HepG2 (cell line): ENCODE results near the gene ZNF22. TPM values are rescaled to one million over a fixed set of nuclear protein-coding genes. Genes with fewer than 3 reads are reported as not detected.

ENCODE experiments used
- CEBPB ChIP-seq: IDR thresholded peaks from 2 replicates; pipeline ENCODE4 v1.6.1; 2011; ENCODE audit warnings: low read depth, low read length, improper control_type of control experiment, borderline replicate concordance
- FIP1L1 ChIP-seq: fragments of 200-400 bp; formaldehyde crosslinking; IDR thresholded peaks from 2 replicates; pipeline ENCODE4 v1.6.1; 2018; ENCODE audit warnings: low read depth, mild to moderate bottlenecking, low read length, moderate library complexity, borderline replicate concordance; ENCODE audit not compliant: insufficient read depth
- MEIS1 ChIP-seq: sonication (generic); formaldehyde crosslinking; IDR thresholded peaks from 2 replicates; pipeline ENCODE4 v1.9.0; 2021; ENCODE audit warnings: mild to moderate bottlenecking, missing genetic modification reagents, moderate library complexity, borderline replicate concordance
- MEIS2 ChIP-seq: sonication (generic); formaldehyde crosslinking; IDR thresholded peaks from 2 replicates; pipeline ENCODE4 v1.9.0; 2021; ENCODE audit warnings: mild to moderate bottlenecking, missing genetic modification reagents
- NBN ChIP-seq: fragments of 450-650 bp; conservative IDR thresholded peaks from 2 replicates; pipeline ENCODE4 v1.6.1; 2017
- RORA ChIP-seq: sonication (generic); formaldehyde crosslinking; IDR thresholded peaks from 2 replicates; pipeline ENCODE4 v1.5.0; 2020; ENCODE audit warnings: mild to moderate bottlenecking, missing genetic modification reagents, moderate library complexity
- TCF7L2 ChIP-seq: IDR thresholded peaks from 2 replicates; pipeline ENCODE4 v1.6.1; 2011; ENCODE audit warnings: mild to moderate bottlenecking, low read depth, low read length, moderate library complexity
- XBP1 ChIP-seq: sonication (generic); formaldehyde crosslinking; IDR thresholded peaks from 2 replicates; pipeline ENCODE4 v1.5.0; 2020; ENCODE audit warnings: missing genetic modification reagents
- ZMYM4 ChIP-seq: sonication (generic); formaldehyde crosslinking; IDR thresholded peaks from 2 replicates; pipeline ENCODE4 v1.8.1; 2023; ENCODE audit warnings: mild to moderate bottlenecking, missing genetic modification reagents
- ZNF263 ChIP-seq: sonication (generic); formaldehyde crosslinking; IDR thresholded peaks from 2 replicates; pipeline ENCODE4 v1.4.0; 2020; ENCODE audit warnings: missing genetic modification reagents
- ZNF878 ChIP-seq: sonication (generic); formaldehyde crosslinking; IDR thresholded peaks from 2 replicates; pipeline ENCODE4 v1.8.1; 2023; ENCODE audit warnings: mild to moderate bottlenecking, missing genetic modification reagents, moderate library complexity
- polyA plus RNA-seq, 8 experiments: library from polyadenylated mRNA; depleted of rRNA in 3 of 8; stranded (reverse) in 7 of 8; unstranded in 1 of 8; fragments of >200 nt; fragmentation: Illumina TruSeq in 4 of 8; extraction: Trizol in 4 of 8; gene quantifications; 2 replicates each; pipeline versions ENCODE4 v1.2.1 to v1.2.3, GENCODE V29; 2011 to 2016; ENCODE audit warnings: low read depth in 4 of 8, missing spikeins in 1 of 8, mixed read lengths in 1 of 8; ENCODE audit not compliant: insufficient read depth in 1 of 8
- total RNA-seq, 5 experiments: library from RNA; depleted of rRNA; stranded (reverse); fragments of >200 nt; fragmentation: Illumina TruSeq; extraction: Trizol; gene quantifications; 2 replicates each; pipeline ENCODE4 v1.2.3, GENCODE V29; 2016; ENCODE audit warnings: low read depth in 1 of 5
- TF ChIP-seq, protein P1 (sequence below): sonication (generic); formaldehyde crosslinking; IDR thresholded peaks from 2 replicates; pipeline ENCODE4 v1.4.0; 2020; ENCODE audit warnings: mild to moderate bottlenecking, missing genetic modification reagents, borderline replicate concordance
- TF ChIP-seq, protein P2 (sequence below): sonication (generic); formaldehyde crosslinking; IDR thresholded peaks from 2 replicates; pipeline ENCODE4 v1.4.0; 2020; ENCODE audit warnings: missing genetic modification reagents, borderline replicate concordance
- TF ChIP-seq, protein P3 (sequence below): sonication (generic); formaldehyde crosslinking; IDR thresholded peaks from 2 replicates; pipeline ENCODE4 v1.5.0; 2020; ENCODE audit warnings: mild to moderate bottlenecking, missing genetic modification reagents

Gene ZNF22
- total and polyA plus RNA-seq, 2 of the 13 experiments (the other 11 are each of a cell fraction or from before 2014, with no cell fraction given), result 0.40 to 1.3 TPM

DNA sequence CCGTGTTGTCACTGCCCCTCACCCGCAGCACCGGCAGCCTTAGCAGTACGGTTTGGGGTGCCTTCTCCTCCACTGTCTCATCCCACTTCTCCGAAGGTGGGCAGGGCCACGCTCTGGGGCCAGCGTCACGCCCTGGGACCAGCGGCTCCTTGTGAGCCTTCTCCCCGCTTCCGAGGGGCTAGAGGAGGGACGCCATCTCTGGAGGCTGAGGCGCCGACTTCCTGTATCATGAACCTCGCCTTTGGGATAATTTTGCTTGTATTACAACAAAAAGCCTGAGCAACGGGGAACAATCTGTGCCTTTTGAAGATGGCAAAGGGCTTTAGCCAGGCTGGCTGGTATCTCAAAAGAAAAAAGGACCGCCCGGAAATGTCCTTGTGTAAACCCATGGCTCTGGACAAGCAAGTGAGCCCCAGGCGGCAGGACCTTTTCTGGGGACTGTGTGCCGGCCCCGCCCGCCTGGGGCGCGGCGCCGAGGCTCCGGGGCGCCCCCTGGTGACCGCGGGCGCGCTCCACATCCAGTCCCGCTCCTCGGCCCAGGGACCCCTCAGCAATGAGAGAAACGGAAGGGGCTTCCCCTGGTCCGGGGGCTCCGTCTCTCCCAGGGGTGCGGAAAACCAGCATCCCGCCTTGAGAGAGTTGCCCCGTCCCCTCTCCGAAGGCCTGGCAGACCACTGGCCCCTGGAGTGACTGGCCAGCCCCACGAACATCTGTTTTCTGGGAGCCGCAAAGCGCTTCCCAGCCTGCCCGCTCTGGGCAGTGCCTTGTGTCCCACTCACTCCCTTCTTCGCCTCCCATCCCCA, 25.9 kb upstream of the ZNF22 start (continued):
- TF ChIP-seq MEIS1 (CRISPR knock-in tag), result no peak
- no peak for TF ChIP-seq TCF7L2
- no peak for TF ChIP-seq ZNF263 (CRISPR knock-in tag)
- TF ChIP-seq MEIS2 (CRISPR knock-in tag), result peak; percentile 57
- TF ChIP-seq XBP1 (CRISPR knock-in tag), result no peak
- 0 out of 2 replicates have a peak, but pooled peaks have one; percentile 12 for TF ChIP-seq ZNF878 (CRISPR knock-in tag)
- TF ChIP-seq, protein P1, sequence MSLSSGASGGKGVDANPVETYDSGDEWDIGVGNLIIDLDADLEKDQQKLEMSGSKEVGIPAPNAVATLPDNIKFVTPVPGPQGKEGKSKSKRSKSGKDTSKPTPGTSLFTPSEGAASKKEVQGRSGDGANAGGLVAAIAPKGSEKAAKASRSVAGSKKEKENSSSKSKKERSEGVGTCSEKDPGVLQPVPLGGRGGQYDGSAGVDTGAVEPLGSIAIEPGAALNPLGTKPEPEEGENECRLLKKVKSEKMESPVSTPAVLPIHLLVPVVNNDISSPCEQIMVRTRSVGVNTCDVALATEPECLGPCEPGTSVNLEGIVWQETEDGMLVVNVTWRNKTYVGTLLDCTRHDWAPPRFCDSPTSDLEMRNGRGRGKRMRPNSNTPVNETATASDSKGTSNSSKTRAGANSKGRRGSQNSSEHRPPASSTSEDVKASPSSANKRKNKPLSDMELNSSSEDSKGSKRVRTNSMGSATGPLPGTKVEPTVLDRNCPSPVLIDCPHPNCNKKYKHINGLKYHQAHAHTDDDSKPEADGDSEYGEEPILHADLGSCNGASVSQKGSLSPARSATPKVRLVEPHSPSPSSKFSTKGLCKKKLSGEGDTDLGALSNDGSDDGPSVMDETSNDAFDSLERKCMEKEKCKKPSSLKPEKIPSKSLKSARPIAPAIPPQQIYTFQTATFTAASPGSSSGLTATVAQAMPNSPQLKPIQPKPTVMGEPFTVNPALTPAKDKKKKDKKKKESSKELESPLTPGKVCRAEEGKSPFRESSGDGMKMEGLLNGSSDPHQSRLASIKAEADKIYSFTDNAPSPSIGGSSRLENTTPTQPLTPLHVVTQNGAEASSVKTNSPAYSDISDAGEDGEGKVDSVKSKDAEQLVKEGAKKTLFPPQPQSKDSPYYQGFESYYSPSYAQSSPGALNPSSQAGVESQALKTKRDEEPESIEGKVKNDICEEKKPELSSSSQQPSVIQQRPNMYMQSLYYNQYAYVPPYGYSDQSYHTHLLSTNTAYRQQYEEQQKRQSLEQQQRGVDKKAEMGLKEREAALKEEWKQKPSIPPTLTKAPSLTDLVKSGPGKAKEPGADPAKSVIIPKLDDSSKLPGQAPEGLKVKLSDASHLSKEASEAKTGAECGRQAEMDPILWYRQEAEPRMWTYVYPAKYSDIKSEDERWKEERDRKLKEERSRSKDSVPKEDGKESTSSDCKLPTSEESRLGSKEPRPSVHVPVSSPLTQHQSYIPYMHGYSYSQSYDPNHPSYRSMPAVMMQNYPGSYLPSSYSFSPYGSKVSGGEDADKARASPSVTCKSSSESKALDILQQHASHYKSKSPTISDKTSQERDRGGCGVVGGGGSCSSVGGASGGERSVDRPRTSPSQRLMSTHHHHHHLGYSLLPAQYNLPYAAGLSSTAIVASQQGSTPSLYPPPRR (CRISPR knock-in tag), result no peak
- TF ChIP-seq CEBPB, result no peak
- TF ChIP-seq RORA, result no peak
- TF ChIP-seq, protein P2, sequence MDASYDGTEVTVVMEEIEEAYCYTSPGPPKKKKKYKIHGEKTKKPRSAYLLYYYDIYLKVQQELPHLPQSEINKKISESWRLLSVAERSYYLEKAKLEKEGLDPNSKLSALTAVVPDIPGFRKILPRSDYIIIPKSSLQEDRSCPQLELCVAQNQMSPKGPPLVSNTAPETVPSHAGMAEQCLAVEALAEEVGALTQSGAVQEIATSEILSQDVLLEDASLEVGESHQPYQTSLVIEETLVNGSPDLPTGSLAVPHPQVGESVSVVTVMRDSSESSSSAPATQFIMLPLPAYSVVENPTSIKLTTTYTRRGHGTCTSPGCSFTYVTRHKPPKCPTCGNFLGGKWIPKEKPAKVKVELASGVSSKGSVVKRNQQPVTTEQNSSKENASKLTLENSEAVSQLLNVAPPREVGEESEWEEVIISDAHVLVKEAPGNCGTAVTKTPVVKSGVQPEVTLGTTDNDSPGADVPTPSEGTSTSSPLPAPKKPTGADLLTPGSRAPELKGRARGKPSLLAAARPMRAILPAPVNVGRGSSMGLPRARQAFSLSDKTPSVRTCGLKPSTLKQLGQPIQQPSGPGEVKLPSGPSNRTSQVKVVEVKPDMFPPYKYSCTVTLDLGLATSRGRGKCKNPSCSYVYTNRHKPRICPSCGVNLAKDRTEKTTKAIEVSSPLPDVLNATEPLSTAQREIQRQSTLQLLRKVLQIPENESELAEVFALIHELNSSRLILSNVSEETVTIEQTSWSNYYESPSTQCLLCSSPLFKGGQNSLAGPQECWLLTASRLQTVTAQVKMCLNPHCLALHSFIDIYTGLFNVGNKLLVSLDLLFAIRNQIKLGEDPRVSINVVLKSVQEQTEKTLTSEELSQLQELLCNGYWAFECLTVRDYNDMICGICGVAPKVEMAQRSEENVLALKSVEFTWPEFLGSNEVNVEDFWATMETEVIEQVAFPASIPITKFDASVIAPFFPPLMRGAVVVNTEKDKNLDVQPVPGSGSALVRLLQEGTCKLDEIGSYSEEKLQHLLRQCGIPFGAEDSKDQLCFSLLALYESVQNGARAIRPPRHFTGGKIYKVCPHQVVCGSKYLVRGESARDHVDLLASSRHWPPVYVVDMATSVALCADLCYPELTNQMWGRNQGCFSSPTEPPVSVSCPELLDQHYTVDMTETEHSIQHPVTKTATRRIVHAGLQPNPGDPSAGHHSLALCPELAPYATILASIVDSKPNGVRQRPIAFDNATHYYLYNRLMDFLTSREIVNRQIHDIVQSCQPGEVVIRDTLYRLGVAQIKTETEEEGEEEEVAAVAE (CRISPR knock-in tag), result no peak
- no peak for TF ChIP-seq NBN
- peak; percentile 60; the same call in 1 of the 2 replicates for TF ChIP-seq ZMYM4
- TF ChIP-seq, protein P3, sequence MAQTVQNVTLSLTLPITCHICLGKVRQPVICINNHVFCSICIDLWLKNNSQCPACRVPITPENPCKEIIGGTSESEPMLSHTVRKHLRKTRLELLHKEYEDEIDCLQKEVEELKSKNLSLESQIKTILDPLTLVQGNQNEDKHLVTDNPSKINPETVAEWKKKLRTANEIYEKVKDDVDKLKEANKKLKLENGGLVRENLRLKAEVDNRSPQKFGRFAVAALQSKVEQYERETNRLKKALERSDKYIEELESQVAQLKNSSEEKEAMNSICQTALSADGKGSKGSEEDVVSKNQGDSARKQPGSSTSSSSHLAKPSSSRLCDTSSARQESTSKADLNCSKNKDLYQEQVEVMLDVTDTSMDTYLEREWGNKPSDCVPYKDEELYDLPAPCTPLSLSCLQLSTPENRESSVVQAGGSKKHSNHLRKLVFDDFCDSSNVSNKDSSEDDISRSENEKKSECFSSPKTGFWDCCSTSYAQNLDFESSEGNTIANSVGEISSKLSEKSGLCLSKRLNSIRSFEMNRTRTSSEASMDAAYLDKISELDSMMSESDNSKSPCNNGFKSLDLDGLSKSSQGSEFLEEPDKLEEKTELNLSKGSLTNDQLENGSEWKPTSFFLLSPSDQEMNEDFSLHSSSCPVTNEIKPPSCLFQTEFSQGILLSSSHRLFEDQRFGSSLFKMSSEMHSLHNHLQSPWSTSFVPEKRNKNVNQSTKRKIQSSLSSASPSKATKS (CRISPR knock-in tag), result no peak
- TF ChIP-seq FIP1L1, result peak; percentile 77; the same call in 1 of the 2 replicates
